Stimulated activated CD8-positive, alpha-beta memory T cell treated with anti-CD3 and anti-CD28 coated beads, Interleukin-4, amount 100 ng/mL, for 4 hours (primary cell): ENCODE results near the gene C1D.
"Not testable (repeated sequence)": the region's sequence is repeated elsewhere in the genome, so short reads cannot be mapped to it uniquely, and the experiment has no call there.

Experiments
- DNase-seq, 2 donors: peaks; one replicate each; pipeline ENCODE4 v3.0.0-alpha.2; 2020; ENCODE audit warnings: low read depth in 2 of 2, low spot score in 1 of 2

C1D gene

GRCh38 chr2:68062680-68063387 lies at the start of gene C1D:
Gene C1D, minus strand, starts transcription at chr2:68063004. Its CDS starts 15,694 bp downstream, at chr2:68047310.
- DNase-seq: peak; percentile 82 to 88

DNA sequence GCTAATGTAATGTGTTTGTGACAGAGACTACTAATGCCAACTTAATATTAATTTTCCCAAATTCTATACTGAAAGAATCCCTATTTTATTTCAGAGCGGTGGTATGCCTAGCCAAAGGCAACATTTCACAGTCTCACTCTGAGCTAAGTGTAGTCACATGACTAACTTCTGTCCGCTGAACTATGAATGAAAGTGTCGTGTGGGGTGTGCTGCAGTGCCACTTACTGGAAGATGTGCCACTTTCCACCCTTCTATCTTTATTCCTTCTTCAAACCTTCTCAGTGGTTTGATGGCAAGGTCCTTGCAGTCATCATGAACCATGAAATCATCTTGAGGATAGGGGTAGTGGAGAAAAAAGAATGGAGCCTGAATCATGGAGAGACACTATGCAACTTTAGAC lies 47.3 kb upstream of the C1D start:
- no peak for DNase-seq

DNA sequence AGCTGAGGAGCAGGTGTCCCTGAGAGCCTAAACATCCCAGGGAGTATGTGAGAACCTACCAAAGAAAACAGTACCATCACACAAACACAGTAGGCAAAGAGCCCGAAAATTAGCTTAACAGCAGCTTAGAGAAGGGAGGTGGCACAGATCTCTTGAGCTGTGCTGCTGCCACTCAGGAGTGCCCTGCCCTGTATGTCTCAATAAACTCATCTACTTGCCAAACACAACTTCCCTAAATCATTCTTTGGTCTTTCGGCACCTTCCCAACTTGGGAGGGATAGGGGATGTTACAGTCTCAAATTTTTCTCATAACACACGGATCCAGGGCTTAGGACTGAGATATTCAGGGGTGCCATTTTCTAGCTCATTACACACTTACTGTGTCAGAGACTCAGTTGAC lies 45.3 kb upstream of the C1D start:
- no peak for DNase-seq

DNA sequence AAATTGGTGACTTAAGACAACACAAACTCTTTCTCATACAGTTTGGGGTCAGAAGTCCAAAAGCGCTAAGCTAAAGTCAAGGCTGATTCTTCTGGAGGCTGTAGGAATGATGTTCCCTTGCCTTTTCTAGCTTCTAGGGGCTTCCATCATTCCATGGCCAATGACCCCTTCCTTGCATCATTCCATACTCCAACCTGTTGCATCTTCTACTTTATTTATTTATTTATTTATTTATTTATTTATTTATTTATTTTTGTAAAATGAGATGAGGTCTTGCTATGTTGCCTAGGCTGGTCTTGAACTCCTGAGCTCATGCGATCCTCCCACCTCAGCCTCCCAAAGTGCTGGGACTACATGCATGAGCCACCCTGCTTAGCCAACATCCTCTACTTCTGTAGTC lies 44.7 kb upstream of the C1D start:
- DNase-seq: no peak

GRCh38 chr2:68104111-68104835 lies 41.5 kb upstream of the C1D start:
- DNase-seq: no peak

- no peak for DNase-seq
These were observed 40.9 kb upstream of the C1D start for GRCh38 chr2:68103709-68104055.

DNA sequence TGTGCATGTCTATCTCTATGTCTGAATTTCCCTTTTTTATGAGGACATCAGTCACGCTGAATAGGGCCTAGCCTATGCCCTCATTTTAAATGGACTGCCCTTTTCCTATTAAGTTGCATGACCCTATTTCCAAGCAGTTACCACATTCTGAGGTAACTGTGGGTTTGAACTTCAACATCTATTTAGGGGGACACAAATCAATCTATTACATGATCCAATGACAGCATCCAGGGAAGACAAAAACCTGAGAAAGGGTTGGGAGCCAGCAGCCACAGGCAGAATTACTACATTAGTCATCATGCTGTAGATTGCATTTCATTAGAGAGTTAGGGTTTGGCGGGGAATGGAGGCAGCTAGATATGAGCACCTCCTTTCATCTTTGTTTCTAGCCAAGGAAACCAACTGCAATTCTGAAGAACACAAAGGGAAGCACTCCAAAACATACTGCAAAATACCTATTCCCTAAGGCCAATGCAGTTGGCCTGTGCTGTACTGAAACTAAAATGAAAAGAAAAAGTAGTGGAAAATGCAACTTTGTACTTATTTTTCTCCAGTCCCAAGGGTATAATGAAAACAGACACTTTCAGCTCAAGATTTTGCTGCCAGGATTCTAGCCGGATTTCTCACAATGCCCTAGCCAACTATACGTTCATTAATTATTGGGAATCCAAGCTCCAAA lies 40.4 kb upstream of the C1D start:
- no peak for DNase-seq

- DNase-seq: no peak
These were observed 37.4 kb upstream of the C1D start for GRCh38 chr2:68100189-68100588.

DNA sequence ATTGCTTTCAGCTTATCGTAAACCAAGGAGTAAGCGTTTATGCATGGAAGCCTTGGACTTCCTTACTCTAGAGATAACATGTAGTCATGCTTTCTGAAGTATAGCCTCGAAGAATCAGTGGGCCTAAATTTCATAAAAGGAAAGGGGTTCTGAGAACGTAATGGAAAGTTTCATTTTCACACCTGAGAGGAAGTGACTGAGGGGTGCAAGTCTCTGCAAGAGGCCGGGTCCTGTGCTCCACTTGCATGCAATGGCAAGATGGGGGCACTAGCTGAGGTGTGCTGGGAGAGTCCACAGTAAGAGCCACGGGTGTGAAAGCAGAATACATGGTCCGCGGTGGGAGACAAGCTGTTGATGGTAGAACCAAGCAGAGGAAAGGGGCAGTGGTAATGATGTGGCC lies 36.5 kb upstream of the C1D start:
- no peak for DNase-seq

- DNase-seq: no peak
These were observed 35.5 kb upstream of the C1D start for GRCh38 chr2:68098291-68098797.

GRCh38 chr2:68094111-68094510 lies 31.3 kb upstream of the C1D start:
- no peak for DNase-seq

DNA sequence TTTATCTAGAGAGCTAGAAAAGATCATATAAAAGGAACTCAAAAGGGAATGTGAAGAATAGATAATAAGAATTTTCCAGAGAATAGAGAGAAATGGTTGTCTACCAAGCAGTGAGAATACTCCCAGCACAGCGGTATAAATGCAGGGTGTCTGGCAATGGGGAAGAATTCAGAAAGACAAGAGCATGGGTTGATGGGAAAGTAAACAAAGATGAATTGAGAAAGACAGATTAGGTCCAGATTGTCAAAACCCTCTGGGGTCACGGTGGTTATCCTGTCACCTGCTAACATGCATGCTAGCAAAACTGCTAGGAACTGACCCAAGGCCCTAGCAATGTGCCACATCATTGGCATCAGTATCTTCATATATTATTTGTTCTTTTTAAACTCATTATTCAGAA lies 30.8 kb upstream of the C1D start:
- DNase-seq: no peak

- DNase-seq: no peak
These were observed 28.7 kb upstream of the C1D start for GRCh38 chr2:68091439-68092034.

DNA sequence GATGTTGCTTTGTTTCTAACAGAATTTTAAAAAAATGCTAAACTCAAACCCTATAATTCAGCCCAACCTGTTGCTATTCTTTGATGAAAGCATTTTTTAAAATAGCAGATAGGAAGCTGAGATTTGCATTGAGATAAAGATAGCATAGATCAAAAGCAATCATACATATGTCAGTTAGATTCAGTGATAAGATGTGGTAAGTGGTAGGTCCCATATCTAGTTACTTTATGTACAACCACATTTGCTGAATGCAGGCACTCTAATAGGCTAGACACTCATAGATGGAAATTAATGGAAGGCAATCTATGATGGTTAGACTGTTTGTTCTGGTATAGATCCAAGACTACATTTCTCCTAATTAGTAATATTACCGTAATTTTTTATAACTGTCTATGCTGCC lies 27.2 kb upstream of the C1D start:
- DNase-seq: no peak

DNA sequence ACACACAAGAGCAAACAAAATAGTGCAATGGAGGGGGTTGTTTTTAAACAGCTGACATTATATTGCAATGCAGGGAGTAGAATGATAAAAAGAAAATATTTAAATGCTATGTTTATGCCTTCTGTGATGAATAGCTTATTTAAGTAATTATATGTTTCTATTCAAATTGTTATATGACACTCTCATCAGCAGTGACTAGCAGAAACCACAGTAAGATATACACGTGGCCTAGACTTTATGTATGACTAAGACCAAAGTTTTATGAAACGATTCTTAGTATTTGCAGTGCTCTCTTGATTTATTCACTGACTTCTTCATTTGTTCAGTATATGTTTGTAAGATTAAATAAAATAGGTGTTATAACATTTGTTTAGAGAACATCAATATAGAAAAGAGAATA lies 26.1 kb upstream of the C1D start:
- no peak for DNase-seq

- DNase-seq: no peak
These were observed 23.4 kb upstream of the C1D start for GRCh38 chr2:68086166-68086565.

DNA sequence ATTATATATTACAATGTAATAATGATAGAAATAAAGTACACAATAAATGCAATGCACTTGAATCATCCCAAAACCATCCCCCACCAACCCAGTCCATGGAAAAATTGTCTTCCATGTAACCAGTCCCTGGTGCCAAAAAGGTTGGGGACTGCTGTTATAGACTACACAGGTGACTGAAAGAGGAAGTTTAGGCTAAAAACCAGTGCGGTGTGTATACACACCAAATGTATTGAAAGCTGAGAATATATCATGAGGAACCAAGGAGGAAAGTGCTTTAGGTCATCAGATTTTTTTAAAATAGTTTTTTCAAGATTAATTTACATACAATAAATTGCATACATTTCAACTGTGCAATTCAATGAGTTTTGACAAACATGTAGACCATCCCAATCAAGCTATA lies 20.5 kb upstream of the C1D start:
- DNase-seq: no peak

DNA sequence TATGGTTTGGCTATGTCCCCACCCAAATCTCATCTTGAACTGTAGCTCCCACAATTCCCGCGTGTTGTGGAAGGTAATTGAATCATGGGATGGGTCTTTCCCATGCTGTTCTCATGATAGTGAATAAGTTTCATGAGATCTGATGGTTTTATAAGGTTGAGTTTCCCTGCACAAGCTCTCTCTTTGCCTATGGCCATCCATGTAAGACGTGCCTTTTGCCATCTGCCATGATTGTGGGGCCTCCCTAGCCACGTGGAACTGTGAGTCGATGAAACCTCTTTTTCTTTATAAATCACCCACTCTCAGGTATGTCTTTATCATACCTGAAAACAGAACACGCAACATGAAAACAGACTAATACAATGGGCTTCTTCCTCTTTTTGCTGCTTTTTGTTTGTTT lies 11.2 kb upstream of the C1D start:
- DNase-seq: no peak

- not testable (repeated sequence) for DNase-seq
These were observed 1.2 kb upstream of the C1D start for GRCh38 chr2:68063797-68064646.

DNA sequence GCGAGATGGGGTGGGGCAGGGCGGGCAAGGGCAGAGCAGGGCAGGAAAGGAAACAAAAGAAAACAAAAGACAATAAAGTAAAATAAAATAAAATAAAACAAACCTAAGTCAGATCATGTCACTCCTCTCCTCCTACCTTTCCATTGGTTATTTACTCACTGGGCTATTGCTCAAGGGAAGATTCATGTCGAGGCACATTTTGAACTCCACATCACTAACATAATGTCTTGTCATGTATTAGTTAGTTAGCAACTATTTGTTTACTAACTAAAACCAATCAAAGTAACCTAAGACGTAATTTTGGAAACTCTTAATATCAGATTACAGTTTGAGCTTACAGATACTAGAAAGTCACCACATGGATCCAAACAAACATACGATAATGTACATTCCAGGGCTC lies 2.2 kb downstream of the C1D start:
- DNase-seq: no peak
